CD14-positive monocyte (primary cell): ENCODE data around the gene NUP62. TPM values are rescaled to one million over a fixed set of nuclear protein-coding genes. Genes with fewer than 3 reads are reported as not detected.

ENCODE experiments used
- DNase-seq, 3 donors: peaks; one replicate each; pipeline ENCODE4 v3.0.0-alpha.2; 2011 to 2022
- H2AFZ ChIP-seq: 2 replicates; pipeline ENCODE4 v1.6.0; 2012; ENCODE audit warnings: mild to moderate bottlenecking, low read depth, low read length, inconsistent platforms; ENCODE audit not compliant: insufficient read depth, poor library complexity, severe bottlenecking
- H3K27ac ChIP-seq, 2 donors: 1 replicate in 1 of 2; 2 replicates in 1 of 2; pipeline ENCODE4 v1.5.1; 2012 to 2013; ENCODE audit warnings: low read length in 2 of 2, control low read depth in 1 of 2, inconsistent platforms in 1 of 2, low read depth in 1 of 2, mild to moderate bottlenecking in 1 of 2
- H3K27me3 ChIP-seq, 2 donors: one replicate each; pipeline versions ENCODE4 v1.6.0 to v1.6.1; 2011 to 2013; ENCODE audit warnings: low read length in 2 of 2; ENCODE audit not compliant: control insufficient read depth in 2 of 2, insufficient read depth in 2 of 2
- H3K36me3 ChIP-seq, 2 donors: replicated peaks in 1 of 2; 1 replicate in 1 of 2; 2 replicates in 1 of 2; pipeline versions ENCODE4 v1.5.1 to v1.6.1; 2012 to 2013; ENCODE audit warnings: low read length in 2 of 2, control low read depth in 1 of 2, inconsistent platforms in 1 of 2, mild to moderate bottlenecking in 1 of 2; ENCODE audit not compliant: insufficient read depth in 2 of 2, control insufficient read depth in 1 of 2
- H3K4me1 ChIP-seq, 2 donors: 1 replicate in 1 of 2; 2 replicates in 1 of 2; pipeline versions ENCODE4 v1.5.1 to v1.6.1; 2012 to 2013; ENCODE audit warnings: low read length in 2 of 2, control low read depth in 1 of 2, inconsistent platforms in 1 of 2, mild to moderate bottlenecking in 1 of 2, moderate library complexity in 1 of 2; ENCODE audit not compliant: insufficient read depth in 2 of 2, control insufficient read depth in 1 of 2
- H3K4me2 ChIP-seq: replicated peaks from 2 replicates; pipeline ENCODE3; 2012; ENCODE audit warnings: low read length, moderate library complexity, mild to moderate bottlenecking; ENCODE audit not compliant: poor library complexity, severe bottlenecking; ENCODE audit errors: extremely low read depth
- H3K4me3 ChIP-seq, 3 experiments: fragments of 200-600 bp in 1 of 3; sonication (generic) in 1 of 3; replicated peaks in 1 of 3; 1 replicate in 2 of 3; 2 replicates in 1 of 3; pipeline ENCODE4 v1.5.1; 2011 to 2013; ENCODE audit warnings: low read length in 3 of 3, mild to moderate bottlenecking in 3 of 3, control low read depth in 2 of 3, low read depth in 2 of 3, inconsistent platforms in 1 of 3, moderate library complexity in 1 of 3
- H3K79me2 ChIP-seq: 2 replicates; pipeline ENCODE4 v1.6.0; 2012; ENCODE audit warnings: mild to moderate bottlenecking, control low read depth, inconsistent platforms, low read length, moderate library complexity; ENCODE audit not compliant: insufficient read depth
- H3K9ac ChIP-seq: 2 replicates; pipeline ENCODE4 v1.6.0; 2017; ENCODE audit warnings: low read length, mild to moderate bottlenecking; ENCODE audit not compliant: insufficient read depth, poor library complexity, severe bottlenecking
- H3K9me3 ChIP-seq, 2 donors: replicated peaks in 1 of 2; 1 replicate in 1 of 2; 2 replicates in 1 of 2; pipeline versions ENCODE4 v1.5.1 to v1.6.1; 2012 to 2013; ENCODE audit warnings: low read length in 2 of 2, control low read depth in 1 of 2; ENCODE audit not compliant: control insufficient read depth in 1 of 2, insufficient read depth in 1 of 2
- H4K20me1 ChIP-seq: 2 replicates; pipeline ENCODE4 v1.6.0; 2012; ENCODE audit warnings: mild to moderate bottlenecking, low read length, control low read depth, moderate library complexity; ENCODE audit not compliant: insufficient read depth
- H3K27ac Mint-ChIP-seq, 7 donors: one replicate each; pipeline ENCODE4 v1.8.0; 2020; ENCODE audit warnings: mild to moderate bottlenecking in 7 of 7, mixed read lengths in 7 of 7, moderate library complexity in 6 of 7, inconsistent platforms in 2 of 7
- H3K27me3 Mint-ChIP-seq, 3 donors: one replicate each; pipeline ENCODE4 v1.8.0; 2021 to 2022; ENCODE audit warnings: low read depth in 3 of 3, mild to moderate bottlenecking in 3 of 3, mixed read lengths in 3 of 3, moderate library complexity in 3 of 3, inconsistent platforms in 1 of 3
- H3K36me3 Mint-ChIP-seq, 2 donors: one replicate each; pipeline ENCODE4 v1.8.0; 2020; ENCODE audit warnings: mixed read lengths in 2 of 2, inconsistent platforms in 1 of 2, mild to moderate bottlenecking in 1 of 2
- H3K4me1 Mint-ChIP-seq: one replicate; pipeline ENCODE4 v1.8.0; 2020; ENCODE audit warnings: mild to moderate bottlenecking, mixed read lengths
- H3K4me3 Mint-ChIP-seq, 2 donors: one replicate each; pipeline ENCODE4 v1.8.0; 2020; ENCODE audit warnings: mild to moderate bottlenecking in 2 of 2, mixed read lengths in 2 of 2, moderate library complexity in 1 of 2
- H3K9me3 Mint-ChIP-seq, 7 donors: one replicate each; pipeline ENCODE4 v1.8.0; 2020 to 2022; ENCODE audit warnings: mixed read lengths in 7 of 7, mild to moderate bottlenecking in 6 of 7, moderate library complexity in 6 of 7, inconsistent platforms in 2 of 7
- CTCF ChIP-seq: fragments of 200-600 bp; IDR thresholded peaks from one replicate; pipeline ENCODE4 v1.8.0; 2022; ENCODE audit warnings: antibody characterized with exemption, mild to moderate bottlenecking
- WGBS: methylation state at CpG from one replicate; pipeline ENCODE4 v1.1.5; 2013; ENCODE audit warnings: missing lambda C conversion rate; ENCODE audit not compliant: insufficient coverage; 5-methylcytosine and 5-hydroxymethylcytosine counted together
- intact Hi-C, 2 donors: fragments of 100-400 bp; cut with micrococcal nuclease; formaldehyde crosslinking; loops; one replicate each; pipeline versions ENCODE4 v1.15.0 to v1.15.1; 2023
- polyA plus RNA-seq, 3 donors: library from polyadenylated mRNA; depleted of rRNA in 1 of 3; unstranded in 2 of 3; stranded (reverse) in 1 of 3; fragments of 300-500 nt in 2 of 3; fragments of >200 nt in 1 of 3; fragmentation: Illumina TruSeq in 2 of 3; gene quantifications; 1 replicate in 2 of 3; 2 replicates in 1 of 3; pipeline ENCODE4 v1.2.3, GENCODE V29; 2012 to 2021

The NUP62 gene
- polyA plus RNA-seq, 3 donors, result 32.3 to 62.2 (median 48.6) TPM

GRCh38 chr19:49889687-49890348 lies 39.5 kb downstream of the NUP62 start:
- DNase-seq, result peak; percentile 79 to 85 (median 84)
- 25% methylated on average over 70 of the region's 71 CpGs for WGBS
- Histone ChIP-seq H3K27me3 (peaks cover 0 to 9% of the 10 kb centered on the region in 2 donors), H3K9me3 (no peaks in the 10 kb centered on the region), H4K20me1 (peaks cover 15% of the 10 kb centered on the region), H3K27ac (no peak overlapping the region), H3K36me3 (peaks cover 2 to 3% of the 10 kb centered on the region in 2 donors), H3K79me2 (no peaks in the 10 kb centered on the region), H3K4me2 (peak overlapping the region; percentile 81), H2AFZ (peak overlapping the region; percentile 63), H3K4me1 (peaks cover 13 to 15% of the 10 kb centered on the region in 2 donors), H3K4me3 (peak overlapping the region; percentile 5 to 65 (median 16)), H3K9ac (no peak overlapping the region)
- H3K36me3 Mint-ChIP-seq, result peaks cover 27 to 38% of the 10 kb centered on the region in 2 donors
- H3K9me3 Mint-ChIP-seq, result peaks cover 0 to 7% (median 0%) of the 10 kb centered on the region in 7 donors
- intact Hi-C loops, result loop anchor here in 1 of 2 donors (5.0 kb wide), 1 partner anchor 37 kb away; the partner anchor contains the start of genes ATF5 and NUP62
- peak overlapping the region; percentile 75 to 82 for H3K4me3 Mint-ChIP-seq
- peak overlapping the region in 5 of 7 donors; percentile 24 to 78 (median 46) for H3K27ac Mint-ChIP-seq
- peaks cover 22% of the 10 kb centered on the region for H3K4me1 Mint-ChIP-seq
- H3K27me3 Mint-ChIP-seq, result peaks cover 21 to 48% (median 30%) of the 10 kb centered on the region in 3 donors
- TF ChIP-seq CTCF, result peak; percentile 94

- H3K36me3 ChIP-seq, result peaks cover 8 to 10% of the 10 kb centered on the region in 2 donors
- peaks cover 20% of the 10 kb centered on the region for H3K4me1 Mint-ChIP-seq
- H3K4me3 Mint-ChIP-seq, result peak overlapping the region; percentile 16 to 44
- no peak overlapping the region for H2AFZ ChIP-seq
- no peaks in the 10 kb centered on the region for H3K79me2 ChIP-seq
- H3K9me3 ChIP-seq, result no peaks in the 10 kb centered on the region
- no peak overlapping the region for H3K27ac ChIP-seq
- 88% methylated on average over 12 of the region's 23 CpGs for WGBS
- DNase-seq, result no peak
- peak overlapping the region in 3 of 7 donors; percentile 20 to 50 (median 35) for H3K27ac Mint-ChIP-seq
- no peak overlapping the region for H3K4me2 ChIP-seq
- H3K9me3 Mint-ChIP-seq, result peaks cover 0 to 7% (median 0%) of the 10 kb centered on the region in 7 donors
- H3K27me3 Mint-ChIP-seq, result peaks cover 21 to 43% (median 30%) of the 10 kb centered on the region in 3 donors
- peaks cover 0 to 9% of the 10 kb centered on the region in 2 donors for H3K27me3 ChIP-seq
- H4K20me1 ChIP-seq, result peaks cover 19% of the 10 kb centered on the region
- no peak overlapping the region for H3K4me3 ChIP-seq
- intact Hi-C loops, result loop anchor here in 1 of 2 donors (5.0 kb wide), 1 partner anchor 38 kb away; the partner anchor contains the start of genes ATF5 and NUP62
- no peak overlapping the region for H3K9ac ChIP-seq
- no peak for TF ChIP-seq CTCF
- H3K4me1 ChIP-seq, result peaks cover 11 to 13% of the 10 kb centered on the region in 2 donors
- H3K36me3 Mint-ChIP-seq, result peaks cover 33 to 44% of the 10 kb centered on the region in 2 donors
Measured at GRCh38 chr19:49889038-49889686, 40.1 kb downstream of the NUP62 start.
